ENCODE results near the gene SH3RF1. TPM values are rescaled to one million over a fixed set of nuclear protein-coding genes. Genes with fewer than 3 reads are reported as not detected.

Gene SH3RF1
- total RNA-seq, 1 experiment from 2014 or later: 59.5 TPM

DNA sequence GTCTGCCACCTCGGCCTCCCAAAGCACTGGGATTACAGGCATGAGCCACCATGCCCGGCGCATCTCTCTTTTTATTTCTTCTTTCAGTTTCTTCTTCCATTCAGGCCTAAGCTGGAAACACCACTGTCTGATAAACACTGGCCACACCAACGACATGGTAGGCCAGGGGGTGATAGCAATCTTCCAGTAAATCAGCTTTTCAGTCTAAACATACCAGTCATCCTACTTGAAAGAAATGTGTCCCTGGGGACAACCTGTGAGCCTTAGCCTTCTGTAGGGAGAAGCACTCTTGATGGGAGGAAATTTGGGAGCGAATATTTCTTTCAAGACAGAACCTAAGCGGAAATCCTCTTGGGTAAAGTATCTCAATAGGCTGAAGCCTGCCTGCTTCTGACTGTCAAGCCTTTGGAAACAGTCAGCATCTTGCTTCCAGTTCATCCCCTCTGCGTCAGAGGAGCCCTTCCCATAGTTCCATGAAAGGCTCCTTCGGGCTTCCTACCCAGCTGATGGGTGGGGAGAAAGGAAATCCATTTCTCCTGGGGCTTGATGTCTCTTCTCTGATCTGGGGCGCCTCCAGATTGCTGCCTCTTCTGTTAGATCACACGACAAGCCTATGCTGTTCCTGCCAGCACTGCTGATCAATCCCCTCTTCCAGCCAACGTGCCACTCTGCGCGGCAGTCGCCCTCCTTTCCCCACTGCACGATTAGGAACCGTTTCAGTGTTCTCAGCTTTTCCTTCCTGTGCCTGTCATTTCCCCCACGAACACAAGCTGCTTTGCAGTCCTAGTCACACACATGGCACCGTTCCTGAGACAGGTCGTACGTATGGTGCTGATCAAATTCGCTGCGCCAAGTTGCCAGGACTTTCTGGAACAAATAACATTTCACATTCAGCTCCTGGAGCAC lies 211.2 kb downstream of the SH3RF1 start (continued):
- TF ChIP-seq SRF (IDR thresholded peaks at IDR 0.05; ENCODE audit: low read depth) (no peak), CBX3 (IDR thresholded peaks at IDR 0.05; ENCODE audit: low read depth) (no peak)
- TF ChIP-seq, protein P1, sequence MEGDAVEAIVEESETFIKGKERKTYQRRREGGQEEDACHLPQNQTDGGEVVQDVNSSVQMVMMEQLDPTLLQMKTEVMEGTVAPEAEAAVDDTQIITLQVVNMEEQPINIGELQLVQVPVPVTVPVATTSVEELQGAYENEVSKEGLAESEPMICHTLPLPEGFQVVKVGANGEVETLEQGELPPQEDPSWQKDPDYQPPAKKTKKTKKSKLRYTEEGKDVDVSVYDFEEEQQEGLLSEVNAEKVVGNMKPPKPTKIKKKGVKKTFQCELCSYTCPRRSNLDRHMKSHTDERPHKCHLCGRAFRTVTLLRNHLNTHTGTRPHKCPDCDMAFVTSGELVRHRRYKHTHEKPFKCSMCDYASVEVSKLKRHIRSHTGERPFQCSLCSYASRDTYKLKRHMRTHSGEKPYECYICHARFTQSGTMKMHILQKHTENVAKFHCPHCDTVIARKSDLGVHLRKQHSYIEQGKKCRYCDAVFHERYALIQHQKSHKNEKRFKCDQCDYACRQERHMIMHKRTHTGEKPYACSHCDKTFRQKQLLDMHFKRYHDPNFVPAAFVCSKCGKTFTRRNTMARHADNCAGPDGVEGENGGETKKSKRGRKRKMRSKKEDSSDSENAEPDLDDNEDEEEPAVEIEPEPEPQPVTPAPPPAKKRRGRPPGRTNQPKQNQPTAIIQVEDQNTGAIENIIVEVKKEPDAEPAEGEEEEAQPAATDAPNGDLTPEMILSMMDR (IDR thresholded peaks at IDR 0.05 in 2 of 3, conservative IDR thresholded peaks at IDR 0.05 in 1 of 3; ENCODE audit: borderline replicate concordance in 1 of 3, insufficient read depth in 1 of 3, low read depth in 2 of 3, low read length in 2 of 3): no peak
- TF ChIP-seq, protein P2, sequence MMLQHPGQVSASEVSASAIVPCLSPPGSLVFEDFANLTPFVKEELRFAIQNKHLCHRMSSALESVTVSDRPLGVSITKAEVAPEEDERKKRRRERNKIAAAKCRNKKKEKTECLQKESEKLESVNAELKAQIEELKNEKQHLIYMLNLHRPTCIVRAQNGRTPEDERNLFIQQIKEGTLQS (IDR thresholded peaks at IDR 0.05): no peak

- ChIA-PET POLR2A (interaction anchor here (1.0 kb wide), 1 partner anchor 48 kb away, joined by 4 read pairs; the partner anchor contains the start of gene CBR4), RAD21 (ENCODE audit: low non-redundant PET in 1 of 2, low total read pairs in 2 of 2, uncharacterized antibody in 2 of 2, unreplicated experiment in 2 of 2) (no interaction called here), CTCF (no interaction called here)
- intact Hi-C loops (cut with micrococcal nuclease): no loop called here
- H3K36me3 ChIP-seq (ENCODE audit: control insufficient read depth in 1 of 2, insufficient read depth in 2 of 2, low read length in 2 of 2): no peaks in the 10 kb centered on the region
- H3K4me2 ChIP-seq (ENCODE audit: low read length): no peak overlapping the region
- no peaks in the 10 kb centered on the region for H4K20me1 ChIP-seq (ENCODE audit: insufficient read depth)
- H3K4me3 ChIP-seq (replicated peaks in 1 of 2; ENCODE audit: low read depth in 1 of 2, low read length in 2 of 2): no peak overlapping the region
- no peaks in the 10 kb centered on the region for H3K9me2 ChIP-seq (ENCODE audit: insufficient read depth)
- DNase-seq (ENCODE audit: low read depth, low spot score) (no peak), ATAC-seq (no peak)
- H3K27me3 ChIP-seq (ENCODE audit: insufficient read depth, low read length): no peaks in the 10 kb centered on the region
- H3K27ac ChIP-seq (ENCODE audit: low read depth, low read length): no peak overlapping the region
- BruUV-seq (replicated peaks): no TSS peak
- TF ChIP-seq YY1 (IDR thresholded peaks at IDR 0.05; ENCODE audit: extremely low read depth, insufficient replicate concordance, low read depth, low read length) (no peak), SIN3A (IDR thresholded peaks at IDR 0.05; ENCODE audit: low read depth) (no peak), EGR1 (IDR thresholded peaks at IDR 0.05; ENCODE audit: low read depth) (no peak), ELF1 (IDR thresholded peaks at IDR 0.05; ENCODE audit: borderline replicate concordance, low read depth) (no peak), REST (IDR thresholded peaks at IDR 0.05; ENCODE audit: low read depth) (no peak)
- no peaks in the 10 kb centered on the region for H3K79me2 ChIP-seq (ENCODE audit: insufficient read depth, low read length)
- H3K4me1 ChIP-seq (ENCODE audit: control insufficient read depth in 1 of 2, insufficient read depth in 2 of 2, low read length in 2 of 2): peaks cover 0 to 4% of the 10 kb centered on the region in 2 experiments; a peak in 1 of 4 replicates
- no peak overlapping the region for H2AFZ ChIP-seq (ENCODE audit: low read depth, low read length, poor library complexity, severe bottlenecking)
- no peaks in the 10 kb centered on the region for H3K9me3 ChIP-seq (ENCODE audit: control insufficient read depth in 1 of 2, insufficient read depth in 1 of 2, low read depth in 1 of 2, low read length in 2 of 2)
- no peak overlapping the region for H3K9ac ChIP-seq (ENCODE audit: low read length)
Observed at GRCh38 chr4:169058312-169058711, 212.4 kb downstream of the SH3RF1 start.
